ENCODE data around the gene C1QTNF5. TPM values are rescaled to one million over a fixed set of nuclear protein-coding genes. Genes with fewer than 3 reads are reported as not detected.

The C1QTNF5 gene
- total RNA-seq, 1 donor from 2014 or later: 47.6 TPM

DNA sequence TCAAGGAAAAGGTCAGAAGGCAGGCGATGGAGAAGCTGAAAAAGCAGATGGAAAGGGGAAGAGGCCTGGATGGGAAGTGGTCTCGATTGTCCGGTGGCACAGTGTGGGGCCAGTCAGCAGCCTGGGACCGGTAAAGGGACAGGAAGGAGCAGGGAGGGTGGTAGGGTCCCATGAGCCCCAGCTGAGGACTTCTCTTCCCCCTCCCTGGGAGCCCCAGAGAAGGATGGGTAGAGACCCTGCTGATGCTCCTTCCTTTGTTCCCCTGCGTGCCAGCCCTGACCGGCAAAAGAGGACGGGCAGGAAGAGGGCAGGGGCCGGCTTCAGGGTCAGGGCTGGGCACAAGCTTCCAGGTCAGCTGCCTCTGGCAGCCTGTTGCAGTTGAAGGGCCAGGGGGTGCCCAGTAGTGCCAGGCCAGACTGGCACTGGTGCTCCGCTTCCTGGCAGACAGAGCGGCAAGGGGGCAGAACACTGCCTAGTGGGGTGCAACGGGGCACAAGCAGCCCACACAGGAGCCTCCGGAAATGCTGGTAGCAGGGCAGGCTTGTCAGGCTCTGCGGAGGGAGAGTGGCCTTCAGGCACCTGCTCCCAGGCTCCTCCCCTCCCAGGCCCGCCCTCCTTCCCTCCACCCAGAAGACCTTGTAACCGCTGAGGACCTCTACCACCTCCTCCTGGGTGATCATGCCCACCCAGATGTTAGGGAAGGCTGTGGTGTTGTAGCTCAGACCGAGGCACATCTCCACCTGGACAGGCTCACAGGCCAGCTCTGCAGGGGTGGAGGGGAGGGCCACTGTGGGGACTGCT lies 739 bp upstream of the C1QTNF5 start:
- DNase-seq: no peak
- Histone ChIP-seq H3K36me3 (peaks cover 7% of the 10 kb centered on the region), H3K27me3 (peaks cover 18% of the 10 kb centered on the region), H3K4me1 (peaks cover 22% of the 10 kb centered on the region), H3K9me3 (no peaks in the 10 kb centered on the region), H3K4me3 (peak overlapping the region; percentile 54), H3K27ac (peak overlapping the region; percentile 85)
- intact Hi-C loops (cut with DNase I): no loop called here
- TF ChIP-seq, protein P1, sequence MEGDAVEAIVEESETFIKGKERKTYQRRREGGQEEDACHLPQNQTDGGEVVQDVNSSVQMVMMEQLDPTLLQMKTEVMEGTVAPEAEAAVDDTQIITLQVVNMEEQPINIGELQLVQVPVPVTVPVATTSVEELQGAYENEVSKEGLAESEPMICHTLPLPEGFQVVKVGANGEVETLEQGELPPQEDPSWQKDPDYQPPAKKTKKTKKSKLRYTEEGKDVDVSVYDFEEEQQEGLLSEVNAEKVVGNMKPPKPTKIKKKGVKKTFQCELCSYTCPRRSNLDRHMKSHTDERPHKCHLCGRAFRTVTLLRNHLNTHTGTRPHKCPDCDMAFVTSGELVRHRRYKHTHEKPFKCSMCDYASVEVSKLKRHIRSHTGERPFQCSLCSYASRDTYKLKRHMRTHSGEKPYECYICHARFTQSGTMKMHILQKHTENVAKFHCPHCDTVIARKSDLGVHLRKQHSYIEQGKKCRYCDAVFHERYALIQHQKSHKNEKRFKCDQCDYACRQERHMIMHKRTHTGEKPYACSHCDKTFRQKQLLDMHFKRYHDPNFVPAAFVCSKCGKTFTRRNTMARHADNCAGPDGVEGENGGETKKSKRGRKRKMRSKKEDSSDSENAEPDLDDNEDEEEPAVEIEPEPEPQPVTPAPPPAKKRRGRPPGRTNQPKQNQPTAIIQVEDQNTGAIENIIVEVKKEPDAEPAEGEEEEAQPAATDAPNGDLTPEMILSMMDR (IDR thresholded peaks at IDR 0.05): no peak
- no peak for ATAC-seq

DNA sequence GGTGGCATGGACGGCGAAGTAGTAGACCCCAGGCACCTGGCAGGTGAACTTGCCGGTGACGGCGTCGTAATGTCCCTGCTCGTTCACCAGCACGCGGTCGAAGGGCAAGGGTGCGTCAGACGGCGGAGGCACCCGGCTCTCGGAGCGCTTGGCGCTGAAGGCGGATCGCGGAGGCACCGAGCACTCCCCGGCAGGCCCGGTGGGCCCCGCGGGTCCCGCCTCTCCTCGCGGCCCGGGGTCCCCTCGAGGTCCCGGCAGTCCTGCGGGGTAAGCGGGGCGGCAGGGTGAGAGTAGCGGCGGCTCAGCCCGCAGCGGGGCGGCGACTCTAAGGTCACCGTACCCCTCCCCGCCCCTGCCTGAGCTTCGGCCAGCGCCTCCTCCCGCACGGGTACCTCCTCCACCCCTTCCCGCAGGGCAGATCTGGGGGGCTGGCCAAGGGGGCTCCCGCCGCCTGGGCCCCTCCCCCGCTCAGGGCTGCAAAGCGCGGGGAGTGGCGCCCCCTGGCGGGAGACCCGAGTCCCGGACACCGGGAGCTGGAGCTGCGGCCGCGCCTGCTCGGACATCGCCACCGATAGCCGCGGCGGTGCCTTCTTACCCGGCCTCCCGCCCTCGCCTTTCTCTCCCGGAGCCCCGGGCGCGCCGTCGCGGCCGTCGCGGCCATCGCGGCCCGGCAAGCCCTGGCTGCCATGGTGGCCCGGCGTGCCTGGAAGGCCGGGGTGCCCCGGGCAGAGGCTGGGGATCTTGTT lies 921 bp downstream of the C1QTNF5 start:
- peaks cover 32% of the 10 kb centered on the region for H3K4me1 ChIP-seq
- H3K36me3 ChIP-seq: peaks cover 8% of the 10 kb centered on the region
- peaks cover 18% of the 10 kb centered on the region for H3K27me3 ChIP-seq
- DNase-seq: peak; percentile 89
- TF ChIP-seq, protein P1 (IDR thresholded peaks at IDR 0.05): peak; percentile 86
- H3K9me3 ChIP-seq: no peaks in the 10 kb centered on the region
- H3K4me3 ChIP-seq: peak overlapping the region; percentile 54
- intact Hi-C loops (cut with DNase I): no loop called here
- ATAC-seq: peak; percentile 66
- peak overlapping the region; percentile 85 for H3K27ac ChIP-seq

DNA sequence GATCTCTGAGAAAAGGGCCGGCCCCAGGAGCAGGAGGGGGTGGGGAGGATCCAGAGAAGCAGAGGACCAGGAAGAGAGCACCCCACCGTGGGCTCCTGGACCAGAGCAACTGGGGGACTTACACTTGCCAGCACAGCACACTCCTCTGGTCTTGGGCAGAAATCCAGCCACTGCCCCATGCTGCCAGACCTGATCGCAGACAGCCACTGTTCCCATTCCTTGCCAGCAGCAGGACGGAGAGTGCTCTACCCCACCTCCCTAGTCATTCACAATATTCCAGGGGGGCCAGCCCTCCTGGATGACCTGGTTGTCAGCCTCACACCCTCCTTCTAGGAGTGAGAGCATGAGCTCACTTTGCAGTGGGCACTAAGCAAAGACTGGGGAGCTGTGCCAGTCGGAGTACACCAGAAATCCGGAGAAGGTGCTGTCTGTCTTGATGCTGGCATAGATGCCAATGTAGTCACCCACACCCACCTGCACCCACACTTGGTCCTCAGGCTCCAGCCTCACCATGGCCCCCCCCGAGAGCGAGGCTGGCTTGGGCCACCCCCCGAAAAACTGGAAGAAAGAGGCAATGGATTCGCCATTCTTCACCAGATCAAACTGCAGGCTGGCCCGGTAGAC lies 1.6 kb downstream of the C1QTNF5 start:
- intact Hi-C loops (cut with DNase I): no loop called here
- Histone ChIP-seq H3K9me3 (no peaks in the 10 kb centered on the region), H3K4me1 (peaks cover 33% of the 10 kb centered on the region), H3K36me3 (peaks cover 8% of the 10 kb centered on the region), H3K4me3 (peak overlapping the region; percentile 54), H3K27ac (peak overlapping the region; percentile 85), H3K27me3 (peaks cover 18% of the 10 kb centered on the region)
- DNase-seq (peak; percentile 51), ATAC-seq (no peak)
- TF ChIP-seq, protein P1 (IDR thresholded peaks at IDR 0.05): no peak

DNA sequence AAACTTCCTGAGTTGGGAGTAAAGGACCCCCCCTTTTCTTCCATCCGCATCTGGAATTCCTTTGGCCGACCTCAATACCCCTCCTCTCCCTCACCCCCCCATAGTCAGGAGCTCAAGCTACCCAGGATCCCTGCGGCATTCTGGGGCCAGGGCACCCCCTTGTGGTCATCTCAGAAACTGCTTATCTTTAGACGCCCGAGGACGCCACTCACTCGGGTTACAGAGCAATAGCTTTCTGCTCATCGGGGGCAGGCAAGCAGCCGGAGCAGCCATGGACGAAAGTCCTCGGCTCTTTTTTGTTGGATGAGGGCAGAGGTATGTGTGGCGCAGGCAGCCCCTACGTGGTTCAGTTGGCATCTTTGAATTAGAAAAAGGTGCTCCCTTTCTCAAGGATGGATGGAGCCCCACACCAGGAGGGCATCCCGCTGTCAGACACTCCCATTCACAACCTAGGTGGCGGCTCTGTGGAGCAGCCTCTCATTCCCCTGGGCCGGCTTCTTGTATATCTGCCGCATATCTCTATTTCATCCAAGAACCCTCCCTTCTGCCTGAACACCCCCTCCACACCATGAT lies 2.3 kb downstream of the C1QTNF5 start:
- ATAC-seq: peak; percentile 46

More for the DNA sequence above, 2.3 kb downstream of the C1QTNF5 start:
- Histone ChIP-seq H3K27ac (no peak overlapping the region), H3K4me1 (peaks cover 33% of the 10 kb centered on the region), H3K4me3 (peak overlapping the region; percentile 54), H3K27me3 (peaks cover 18% of the 10 kb centered on the region), H3K9me3 (no peaks in the 10 kb centered on the region), H3K36me3 (peaks cover 8% of the 10 kb centered on the region)
- peak; percentile 78 for DNase-seq
- TF ChIP-seq, protein P1 (IDR thresholded peaks at IDR 0.05): peak; percentile 71
- intact Hi-C loops (cut with DNase I): no loop called here

Measured in upper lobe of right lung (tissue), 1 donor.